ENCODE results near the gene NME4. TPM values are rescaled to one million over a fixed set of nuclear protein-coding genes. Genes with fewer than 3 reads are reported as not detected.

NME4 gene
- total RNA-seq, 1 experiment from 2014 or later: 68.2 TPM

- intact Hi-C loops (cut with micrococcal nuclease): loop anchor here (10.0 kb wide), 1 partner anchor 102 kb away; no protein-coding TSS in a partner anchor
- no TSS peak for BruUV-seq (replicated peaks)
- CTCF ChIA-PET: interaction anchor here (1.0 to 1.6 kb wide), 3 partner anchors 95 to 193 kb away, joined by 3 to 6 read pairs (median 4); no protein-coding TSS in a partner anchor
Measured at GRCh38 chr16:392450-393030, 4.5 kb upstream of the NME4 start.

More at GRCh38 chr16:392450-393030, 4.5 kb upstream of the NME4 start:
- H3K4me1 ChIP-seq (ENCODE audit: control insufficient read depth in 1 of 2, insufficient read depth in 2 of 2, low read length in 2 of 2): peaks cover 3 to 9% of the 10 kb centered on the region in 2 experiments; a peak in 2 of 4 replicates
- H3K79me2 ChIP-seq (ENCODE audit: insufficient read depth, low read length): no peaks in the 10 kb centered on the region
- no peaks in the 10 kb centered on the region for H3K27me3 ChIP-seq (ENCODE audit: insufficient read depth, low read length)
- H3K9me3 ChIP-seq (ENCODE audit: control insufficient read depth in 1 of 2, insufficient read depth in 1 of 2, low read depth in 1 of 2, low read length in 2 of 2): no peaks in the 10 kb centered on the region; a peak in 1 of 4 replicates
- no peaks in the 10 kb centered on the region for H4K20me1 ChIP-seq (ENCODE audit: insufficient read depth)
- no peak overlapping the region for H3K27ac ChIP-seq (ENCODE audit: low read depth, low read length)
- TF ChIP-seq ATF3 (IDR thresholded peaks at IDR 0.05): no peak
- TF ChIP-seq TCF7L2 (IDR thresholded peaks at IDR 0.05; ENCODE audit: borderline replicate concordance, extremely low read depth, insufficient read depth, insufficient read length): no peak
- no peak for TF ChIP-seq MAX (IDR thresholded peaks at IDR 0.05)
- TF ChIP-seq POLR2AphosphoS5 (IDR thresholded peaks at IDR 0.05; ENCODE audit: low read depth, low read length): no peak
- TF ChIP-seq RAD21 (IDR thresholded peaks at IDR 0.05; ENCODE audit: low read depth): no peak
- TF ChIP-seq YY1 (IDR thresholded peaks at IDR 0.05; ENCODE audit: extremely low read depth, insufficient replicate concordance, low read depth, low read length): no peak
- TF ChIP-seq CTCF (IDR thresholded peaks at IDR 0.05 in 2 of 3, conservative IDR thresholded peaks at IDR 0.05 in 1 of 3; ENCODE audit: borderline replicate concordance in 1 of 3, insufficient read depth in 1 of 3, low read depth in 2 of 3, low read length in 2 of 3): no peak
- TF ChIP-seq EZH2phosphoT487 (IDR thresholded peaks at IDR 0.05; ENCODE audit: borderline replicate concordance): no peak
- no peak for TF ChIP-seq JUND (IDR thresholded peaks at IDR 0.05)
- ChIA-PET POLR2A (no interaction called here), RAD21 (ENCODE audit: low non-redundant PET in 1 of 2, low total read pairs in 2 of 2, uncharacterized antibody in 2 of 2, unreplicated experiment in 2 of 2) (interaction anchor here in 1 of 2 experiments (0.7 kb wide), 2 partner anchors 95 to 126 kb away, joined by 3 read pairs; no protein-coding TSS in a partner anchor)
- no peak overlapping the region for H3K4me2 ChIP-seq (ENCODE audit: low read length)
- no peaks in the 10 kb centered on the region for H3K36me3 ChIP-seq (ENCODE audit: control insufficient read depth in 1 of 2, insufficient read depth in 2 of 2, low read length in 2 of 2)
- DNase-seq (ENCODE audit: low read depth, low spot score) (no peak), ATAC-seq (no peak)
- H3K4me3 ChIP-seq (replicated peaks in 1 of 2; ENCODE audit: low read depth in 1 of 2, low read length in 2 of 2): no peak overlapping the region
- H2AFZ ChIP-seq (ENCODE audit: low read depth, low read length, poor library complexity, severe bottlenecking): no peak overlapping the region
- H3K9me2 ChIP-seq (ENCODE audit: insufficient read depth): no peaks in the 10 kb centered on the region
- H3K9ac ChIP-seq (ENCODE audit: low read length): no peak overlapping the region

All from HCT116 (cell line).